Fibroblast of lung (primary cell): ENCODE measurements around the gene SEC61A2. TPM values are rescaled to one million over a fixed set of nuclear protein-coding genes. Genes with fewer than 3 reads are reported as not detected.

Experiments
- DNase-seq, 2 donors: peaks; one replicate each; pipeline versions ENCODE4 v3.0.0 to v3.0.0-alpha.2; 2010; ENCODE audit warnings: low read depth in 2 of 2
- H2AFZ ChIP-seq: 2 replicates; pipeline ENCODE4 v1.5.1; 2012; ENCODE audit warnings: low read length, control low read depth, inconsistent platforms
- H3K27ac ChIP-seq: 2 replicates; pipeline ENCODE4 v1.5.1; 2011; ENCODE audit warnings: low read length, control low read depth; ENCODE audit not compliant: insufficient read depth
- H3K27me3 ChIP-seq: 2 replicates; pipeline ENCODE4 v1.5.1; 2011; ENCODE audit warnings: mild to moderate bottlenecking, low read length; ENCODE audit not compliant: control insufficient read depth, insufficient read depth
- H3K36me3 ChIP-seq: 2 replicates; pipeline ENCODE4 v1.5.1; 2011; ENCODE audit warnings: low read length; ENCODE audit not compliant: control insufficient read depth, insufficient read depth
- H3K4me1 ChIP-seq: 2 replicates; pipeline ENCODE4 v1.5.1; 2011; ENCODE audit warnings: low read length; ENCODE audit not compliant: control insufficient read depth, insufficient read depth; ENCODE audit errors: extremely low read depth
- H3K4me2 ChIP-seq: 2 replicates; pipeline ENCODE4 v1.5.1; 2011; ENCODE audit warnings: low read length, control low read depth; ENCODE audit not compliant: insufficient read depth; ENCODE audit errors: extremely low read depth
- H3K4me3 ChIP-seq, 4 experiments: fragments of 200-600 bp in 1 of 4; sonication (generic) in 1 of 4; replicated peaks in 1 of 4; 2 replicates each; pipeline ENCODE4 v1.5.1; 2011 to 2016; ENCODE audit warnings: low read length in 4 of 4, low read depth in 3 of 4, mild to moderate bottlenecking in 3 of 4, control low read depth in 2 of 4, inconsistent platforms in 1 of 4, mixed read lengths in 1 of 4; ENCODE audit not compliant: insufficient read depth in 1 of 4; ENCODE audit errors: control extremely low read depth in 1 of 4
- H3K79me2 ChIP-seq: 2 replicates; pipeline ENCODE4 v1.5.1; 2012; ENCODE audit warnings: mild to moderate bottlenecking, low read length, inconsistent platforms; ENCODE audit not compliant: control insufficient read depth, insufficient read depth
- H3K9ac ChIP-seq: 2 replicates; pipeline ENCODE4 v1.5.1; 2011; ENCODE audit warnings: mild to moderate bottlenecking, low read length, control low read depth; ENCODE audit not compliant: insufficient read depth
- H3K9me3 ChIP-seq: 2 replicates; pipeline ENCODE4 v1.5.1; 2012; ENCODE audit warnings: low read depth, low read length; ENCODE audit not compliant: control insufficient read depth, insufficient read depth
- H4K20me1 ChIP-seq: 2 replicates; pipeline ENCODE4 v1.5.1; 2011; ENCODE audit warnings: low read length; ENCODE audit not compliant: control insufficient read depth, insufficient read depth; ENCODE audit errors: extremely low read depth
- CTCF ChIP-seq, 2 donors: IDR thresholded peaks in 1 of 2; conservative IDR thresholded peaks in 1 of 2; 1 replicate in 1 of 2; 2 replicates in 1 of 2; pipeline ENCODE4 v1.5.1; 2011 to 2012; ENCODE audit warnings: low read length in 2 of 2, control low read depth in 1 of 2, inconsistent platforms in 1 of 2, low read depth in 1 of 2, mild to moderate bottlenecking in 1 of 2
- EZH2 ChIP-seq: IDR thresholded peaks from 2 replicates; pipeline ENCODE4 v1.5.1; 2012; ENCODE audit warnings: low read length, control low read depth, mild to moderate bottlenecking; ENCODE audit errors: missing control alignments
- polyA plus RNA-seq, 2 donors: library from polyadenylated mRNA; depleted of rRNA in 1 of 2; stranded (reverse) in 1 of 2; unstranded in 1 of 2; fragments of >200 nt; gene quantifications; 2 replicates each; pipeline ENCODE4 v1.2.1, GENCODE V29; 2011 to 2012; ENCODE audit warnings: missing spikeins in 1 of 2
- total RNA-seq: library from RNA; depleted of rRNA; stranded (reverse); fragments of >200 nt; gene quantifications from 2 replicates; pipeline ENCODE4 v1.2.1, GENCODE V29; 2014

SEC61A2 gene
- total and polyA plus RNA-seq, 2 donors (not counting 1 experiment from before 2014, with no cell fraction given) = 9.2 to 12.8 TPM

GRCh38 chr10:12187321-12187905, 57.9 kb downstream of the SEC61A2 start:
- Histone ChIP-seq H3K4me2 (no peak overlapping the region), H3K4me1 (no peaks in the 10 kb centered on the region), H2AFZ (no peak overlapping the region), H3K27me3 (no peaks in the 10 kb centered on the region), H3K36me3 (peaks cover 7% of the 10 kb centered on the region), H3K9ac (no peak overlapping the region), H3K27ac (no peak overlapping the region), H3K79me2 (peaks cover 39% of the 10 kb centered on the region), H4K20me1 (no peaks in the 10 kb centered on the region), H3K9me3 (no peaks in the 10 kb centered on the region), H3K4me3 (no peak overlapping the region)
- TF ChIP-seq EZH2 (no peak), CTCF (conservative IDR thresholded peaks at IDR 0.05 in 1 of 2, IDR thresholded peaks at IDR 0.05 in 1 of 2; ENCODE audit: low read depth in 1 of 2, low read length in 2 of 2) (no peak)
- no peak for DNase-seq

GRCh38 chr10:12188656-12189055, 59.2 kb downstream of the SEC61A2 start:
- Histone ChIP-seq H3K9me3 (no peaks in the 10 kb centered on the region), H3K4me2 (no peak overlapping the region), H3K79me2 (peaks cover 50% of the 10 kb centered on the region), H3K27me3 (no peaks in the 10 kb centered on the region), H3K4me1 (peaks cover 2% of the 10 kb centered on the region), H4K20me1 (no peaks in the 10 kb centered on the region), H2AFZ (no peak overlapping the region), H3K27ac (no peak overlapping the region), H3K4me3 (no peak overlapping the region), H3K9ac (no peak overlapping the region), H3K36me3 (peaks cover 6% of the 10 kb centered on the region)
- no peak for DNase-seq
- TF ChIP-seq EZH2 (no peak), CTCF (conservative IDR thresholded peaks at IDR 0.05 in 1 of 2, IDR thresholded peaks at IDR 0.05 in 1 of 2; ENCODE audit: low read depth in 1 of 2, low read length in 2 of 2) (no peak)

- Histone ChIP-seq H3K4me2 (no peak overlapping the region), H3K27ac (no peak overlapping the region), H3K36me3 (peaks cover 6% of the 10 kb centered on the region), H3K79me2 (peaks cover 57% of the 10 kb centered on the region), H2AFZ (no peak overlapping the region), H3K27me3 (no peaks in the 10 kb centered on the region), H3K9me3 (no peaks in the 10 kb centered on the region), H3K4me1 (peaks cover 6% of the 10 kb centered on the region), H3K4me3 (no peak overlapping the region), H4K20me1 (no peaks in the 10 kb centered on the region), H3K9ac (no peak overlapping the region)
- DNase-seq = no peak
- TF ChIP-seq EZH2 = no peak
- TF ChIP-seq CTCF (conservative IDR thresholded peaks at IDR 0.05 in 1 of 2, IDR thresholded peaks at IDR 0.05 in 1 of 2; ENCODE audit: low read depth in 1 of 2, low read length in 2 of 2) = no peak
Measured at GRCh38 chr10:12189426-12189825, 59.9 kb downstream of the SEC61A2 start.
